HepG2 (cell line): Measurements from ENCODE around the gene MLN. TPM values are rescaled to one million over a fixed set of nuclear protein-coding genes. Genes with fewer than 3 reads are reported as not detected.

Experiments used
- FOXA3 ChIP-seq: IDR thresholded peaks from 2 replicates; pipeline ENCODE4 v1.6.1; 2016; ENCODE audit warnings: missing genetic modification reagents, missing compliant biosample characterization
- KLF13 ChIP-seq: sonication (generic); formaldehyde crosslinking; IDR thresholded peaks from 2 replicates; pipeline ENCODE4 v1.4.0; 2020; ENCODE audit warnings: mild to moderate bottlenecking, missing genetic modification reagents
- MTA1 ChIP-seq: sonication (generic); formaldehyde crosslinking; IDR thresholded peaks from 2 replicates; pipeline ENCODE4 v1.4.0; 2020; ENCODE audit warnings: missing genetic modification reagents, mild to moderate bottlenecking, borderline replicate concordance
- MTF2 ChIP-seq: sonication (generic); formaldehyde crosslinking; IDR thresholded peaks from 2 replicates; pipeline ENCODE4 v1.5.0; 2020; ENCODE audit warnings: missing genetic modification reagents, borderline replicate concordance
- PRMT3 ChIP-seq: sonication (generic); formaldehyde crosslinking; IDR thresholded peaks from 2 replicates; pipeline ENCODE4 v1.8.1; 2022; ENCODE audit warnings: low read depth, mild to moderate bottlenecking, moderate library complexity, missing genetic modification reagents, borderline replicate concordance
- TARDBP ChIP-seq: sonication (generic); formaldehyde crosslinking; IDR thresholded peaks from 2 replicates; pipeline ENCODE4 v1.8.0; 2022; ENCODE audit warnings: mild to moderate bottlenecking, missing genetic modification reagents
- ZFP36 ChIP-seq: fragments of 150-350 bp; IDR thresholded peaks from 2 replicates; pipeline ENCODE4 v1.6.1; 2018; ENCODE audit warnings: borderline replicate concordance, low read length, low read depth; ENCODE audit not compliant: partially characterized antibody
- ZFY ChIP-seq: sonication (generic); formaldehyde crosslinking; IDR thresholded peaks from 2 replicates; pipeline ENCODE4 v1.4.0; 2020; ENCODE audit warnings: missing genetic modification reagents
- ZFYVE20 ChIP-seq: sonication (generic); formaldehyde crosslinking; IDR thresholded peaks from 2 replicates; pipeline ENCODE4 v1.8.0; 2023; ENCODE audit warnings: low read depth, mild to moderate bottlenecking, moderate library complexity, missing genetic modification reagents, borderline replicate concordance
- ZNF614 ChIP-seq: IDR thresholded peaks from 2 replicates; pipeline ENCODE4 v1.6.1; 2018; ENCODE audit warnings: missing biosample characterization, missing genetic modification reagents, inconsistent platforms, borderline replicate concordance
- polyA plus RNA-seq, 8 experiments: library from polyadenylated mRNA; depleted of rRNA in 3 of 8; stranded (reverse) in 7 of 8; unstranded in 1 of 8; fragments of >200 nt; fragmentation: Illumina TruSeq in 4 of 8; extraction: Trizol in 4 of 8; gene quantifications; 2 replicates each; pipeline versions ENCODE4 v1.2.1 to v1.2.3, GENCODE V29; 2011 to 2016; ENCODE audit warnings: low read depth in 4 of 8, missing spikeins in 1 of 8, mixed read lengths in 1 of 8; ENCODE audit not compliant: insufficient read depth in 1 of 8
- total RNA-seq, 5 experiments: library from RNA; depleted of rRNA; stranded (reverse); fragments of >200 nt; fragmentation: Illumina TruSeq; extraction: Trizol; gene quantifications; 2 replicates each; pipeline ENCODE4 v1.2.3, GENCODE V29; 2016; ENCODE audit warnings: low read depth in 1 of 5
- TF ChIP-seq, protein P1 (sequence below): sonication (generic); formaldehyde crosslinking; IDR thresholded peaks from 2 replicates; pipeline ENCODE4 v1.5.1; 2020; ENCODE audit warnings: mild to moderate bottlenecking, missing genetic modification reagents
- TF ChIP-seq, protein P2 (sequence below): sonication (generic); formaldehyde crosslinking; conservative IDR thresholded peaks from 2 replicates; pipeline ENCODE4 v1.4.0; 2020; ENCODE audit warnings: missing genetic modification reagents
- TF ChIP-seq, protein P3 (sequence below): sonication (generic); formaldehyde crosslinking; IDR thresholded peaks from 2 replicates; pipeline ENCODE4 v1.4.0; 2020; ENCODE audit warnings: missing genetic modification reagents, borderline replicate concordance
- TF ChIP-seq, protein P4 (sequence below): sonication (generic); formaldehyde crosslinking; IDR thresholded peaks from 2 replicates; pipeline ENCODE4 v1.8.0; 2022; ENCODE audit warnings: mild to moderate bottlenecking, missing genetic modification reagents, moderate library complexity
- TF ChIP-seq, protein P5 (sequence below): sonication (generic); formaldehyde crosslinking; IDR thresholded peaks from 2 replicates; pipeline ENCODE4 v1.4.0; 2020; ENCODE audit warnings: missing genetic modification reagents

The MLN gene
- total and polyA plus RNA-seq, 2 of the 13 experiments (the other 11 are each of a cell fraction or from before 2014, with no cell fraction given), result not detected

DNA sequence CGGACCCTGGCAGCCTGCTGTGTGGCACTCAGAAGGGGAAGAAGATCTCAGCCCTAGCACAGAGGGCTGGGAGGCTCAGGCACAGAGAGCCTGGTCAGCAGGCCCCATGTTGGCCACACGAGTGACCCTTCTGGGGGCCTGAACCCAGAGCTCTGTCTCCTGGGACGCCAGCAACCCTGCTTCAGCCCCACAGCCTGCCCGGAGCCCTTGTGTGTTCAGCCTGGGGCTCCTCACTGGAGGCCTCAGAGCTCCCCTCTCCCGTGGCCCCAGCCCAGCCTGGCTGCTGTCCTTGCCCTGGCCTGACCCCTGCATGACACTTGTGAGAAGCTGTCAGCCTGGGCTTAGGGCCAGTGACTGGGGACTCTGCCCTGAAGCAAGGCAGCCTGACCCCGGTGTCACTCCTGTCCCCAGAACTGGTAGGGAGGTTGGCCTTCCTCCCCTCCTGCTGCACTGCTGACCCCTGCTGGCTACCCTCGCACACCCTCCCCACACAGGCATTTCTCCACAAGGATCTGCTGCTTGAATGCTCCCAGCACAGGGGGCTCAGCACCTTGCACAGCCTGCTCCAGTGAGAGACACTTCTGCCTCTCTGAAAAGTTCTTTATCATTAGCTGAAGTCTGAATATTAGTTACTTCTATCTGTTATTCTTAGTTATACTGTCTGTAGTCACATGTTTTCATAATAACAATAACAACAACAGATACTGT, 41.7 kb downstream of the MLN start (continued):
- TF ChIP-seq, protein P1, sequence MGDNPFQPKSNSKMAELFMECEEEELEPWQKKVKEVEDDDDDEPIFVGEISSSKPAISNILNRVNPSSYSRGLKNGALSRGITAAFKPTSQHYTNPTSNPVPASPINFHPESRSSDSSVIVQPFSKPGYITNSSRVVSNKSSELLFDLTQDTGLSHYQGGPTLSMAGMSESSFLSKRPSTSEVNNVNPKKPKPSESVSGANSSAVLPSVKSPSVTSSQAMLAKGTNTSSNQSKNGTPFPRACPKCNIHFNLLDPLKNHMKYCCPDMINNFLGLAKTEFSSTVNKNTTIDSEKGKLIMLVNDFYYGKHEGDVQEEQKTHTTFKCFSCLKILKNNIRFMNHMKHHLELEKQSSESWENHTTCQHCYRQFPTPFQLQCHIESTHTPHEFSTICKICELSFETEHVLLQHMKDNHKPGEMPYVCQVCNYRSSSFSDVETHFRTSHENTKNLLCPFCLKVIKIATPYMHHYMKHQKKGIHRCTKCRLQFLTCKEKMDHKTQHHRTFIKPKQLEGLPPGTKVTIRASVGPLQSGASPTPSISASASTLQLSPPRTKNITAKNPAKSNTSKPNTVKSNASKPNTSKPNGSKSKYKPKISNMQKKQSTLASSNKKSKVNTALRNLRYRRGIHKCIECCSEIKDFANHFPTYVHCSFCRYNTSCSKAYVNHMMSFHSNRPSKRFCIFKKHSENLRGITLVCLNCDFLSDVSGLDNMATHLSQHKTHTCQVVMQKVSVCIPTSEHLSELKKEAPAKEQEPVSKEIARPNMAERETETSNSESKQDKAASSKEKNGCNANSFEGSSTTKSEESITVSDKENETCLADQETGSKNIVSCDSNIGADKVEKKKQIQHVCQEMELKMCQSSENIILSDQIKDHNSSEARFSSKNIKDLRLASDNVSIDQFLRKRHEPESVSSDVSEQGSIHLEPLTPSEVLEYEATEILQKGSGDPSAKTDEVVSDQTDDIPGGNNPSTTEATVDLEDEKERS, result peak; percentile 94
- TF ChIP-seq PRMT3 (CRISPR knock-in tag), result no peak
- TF ChIP-seq KLF13, result peak; percentile 83; the same call in 1 of the 2 replicates
- peak; percentile 63; the same call in 1 of the 2 replicates for TF ChIP-seq MTF2
- TF ChIP-seq TARDBP, result peak; percentile 94
- TF ChIP-seq, protein P2, sequence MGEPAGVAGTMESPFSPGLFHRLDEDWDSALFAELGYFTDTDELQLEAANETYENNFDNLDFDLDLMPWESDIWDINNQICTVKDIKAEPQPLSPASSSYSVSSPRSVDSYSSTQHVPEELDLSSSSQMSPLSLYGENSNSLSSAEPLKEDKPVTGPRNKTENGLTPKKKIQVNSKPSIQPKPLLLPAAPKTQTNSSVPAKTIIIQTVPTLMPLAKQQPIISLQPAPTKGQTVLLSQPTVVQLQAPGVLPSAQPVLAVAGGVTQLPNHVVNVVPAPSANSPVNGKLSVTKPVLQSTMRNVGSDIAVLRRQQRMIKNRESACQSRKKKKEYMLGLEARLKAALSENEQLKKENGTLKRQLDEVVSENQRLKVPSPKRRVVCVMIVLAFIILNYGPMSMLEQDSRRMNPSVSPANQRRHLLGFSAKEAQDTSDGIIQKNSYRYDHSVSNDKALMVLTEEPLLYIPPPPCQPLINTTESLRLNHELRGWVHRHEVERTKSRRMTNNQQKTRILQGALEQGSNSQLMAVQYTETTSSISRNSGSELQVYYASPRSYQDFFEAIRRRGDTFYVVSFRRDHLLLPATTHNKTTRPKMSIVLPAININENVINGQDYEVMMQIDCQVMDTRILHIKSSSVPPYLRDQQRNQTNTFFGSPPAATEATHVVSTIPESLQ (CRISPR knock-in tag), result no peak
- TF ChIP-seq ZNF614 (CRISPR knock-in tag), result peak; percentile 76; the same call in 1 of the 2 replicates
- TF ChIP-seq MTA1 (CRISPR knock-in tag), result peak; percentile 99
- TF ChIP-seq, protein P3, sequence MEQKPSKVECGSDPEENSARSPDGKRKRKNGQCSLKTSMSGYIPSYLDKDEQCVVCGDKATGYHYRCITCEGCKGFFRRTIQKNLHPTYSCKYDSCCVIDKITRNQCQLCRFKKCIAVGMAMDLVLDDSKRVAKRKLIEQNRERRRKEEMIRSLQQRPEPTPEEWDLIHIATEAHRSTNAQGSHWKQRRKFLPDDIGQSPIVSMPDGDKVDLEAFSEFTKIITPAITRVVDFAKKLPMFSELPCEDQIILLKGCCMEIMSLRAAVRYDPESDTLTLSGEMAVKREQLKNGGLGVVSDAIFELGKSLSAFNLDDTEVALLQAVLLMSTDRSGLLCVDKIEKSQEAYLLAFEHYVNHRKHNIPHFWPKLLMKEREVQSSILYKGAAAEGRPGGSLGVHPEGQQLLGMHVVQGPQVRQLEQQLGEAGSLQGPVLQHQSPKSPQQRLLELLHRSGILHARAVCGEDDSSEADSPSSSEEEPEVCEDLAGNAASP, result peak; percentile 100
- no peak for TF ChIP-seq ZFYVE20 (CRISPR knock-in tag)
- TF ChIP-seq, protein P4, sequence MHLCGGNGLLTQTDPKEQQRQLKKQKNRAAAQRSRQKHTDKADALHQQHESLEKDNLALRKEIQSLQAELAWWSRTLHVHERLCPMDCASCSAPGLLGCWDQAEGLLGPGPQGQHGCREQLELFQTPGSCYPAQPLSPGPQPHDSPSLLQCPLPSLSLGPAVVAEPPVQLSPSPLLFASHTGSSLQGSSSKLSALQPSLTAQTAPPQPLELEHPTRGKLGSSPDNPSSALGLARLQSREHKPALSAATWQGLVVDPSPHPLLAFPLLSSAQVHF (CRISPR knock-in tag), result no peak
- peak; percentile 75 for TF ChIP-seq FOXA3 (CRISPR knock-in tag)
- peak; percentile 86 for TF ChIP-seq ZFP36
- peak; percentile 59 for TF ChIP-seq ZFY (CRISPR knock-in tag)
- TF ChIP-seq, protein P5, sequence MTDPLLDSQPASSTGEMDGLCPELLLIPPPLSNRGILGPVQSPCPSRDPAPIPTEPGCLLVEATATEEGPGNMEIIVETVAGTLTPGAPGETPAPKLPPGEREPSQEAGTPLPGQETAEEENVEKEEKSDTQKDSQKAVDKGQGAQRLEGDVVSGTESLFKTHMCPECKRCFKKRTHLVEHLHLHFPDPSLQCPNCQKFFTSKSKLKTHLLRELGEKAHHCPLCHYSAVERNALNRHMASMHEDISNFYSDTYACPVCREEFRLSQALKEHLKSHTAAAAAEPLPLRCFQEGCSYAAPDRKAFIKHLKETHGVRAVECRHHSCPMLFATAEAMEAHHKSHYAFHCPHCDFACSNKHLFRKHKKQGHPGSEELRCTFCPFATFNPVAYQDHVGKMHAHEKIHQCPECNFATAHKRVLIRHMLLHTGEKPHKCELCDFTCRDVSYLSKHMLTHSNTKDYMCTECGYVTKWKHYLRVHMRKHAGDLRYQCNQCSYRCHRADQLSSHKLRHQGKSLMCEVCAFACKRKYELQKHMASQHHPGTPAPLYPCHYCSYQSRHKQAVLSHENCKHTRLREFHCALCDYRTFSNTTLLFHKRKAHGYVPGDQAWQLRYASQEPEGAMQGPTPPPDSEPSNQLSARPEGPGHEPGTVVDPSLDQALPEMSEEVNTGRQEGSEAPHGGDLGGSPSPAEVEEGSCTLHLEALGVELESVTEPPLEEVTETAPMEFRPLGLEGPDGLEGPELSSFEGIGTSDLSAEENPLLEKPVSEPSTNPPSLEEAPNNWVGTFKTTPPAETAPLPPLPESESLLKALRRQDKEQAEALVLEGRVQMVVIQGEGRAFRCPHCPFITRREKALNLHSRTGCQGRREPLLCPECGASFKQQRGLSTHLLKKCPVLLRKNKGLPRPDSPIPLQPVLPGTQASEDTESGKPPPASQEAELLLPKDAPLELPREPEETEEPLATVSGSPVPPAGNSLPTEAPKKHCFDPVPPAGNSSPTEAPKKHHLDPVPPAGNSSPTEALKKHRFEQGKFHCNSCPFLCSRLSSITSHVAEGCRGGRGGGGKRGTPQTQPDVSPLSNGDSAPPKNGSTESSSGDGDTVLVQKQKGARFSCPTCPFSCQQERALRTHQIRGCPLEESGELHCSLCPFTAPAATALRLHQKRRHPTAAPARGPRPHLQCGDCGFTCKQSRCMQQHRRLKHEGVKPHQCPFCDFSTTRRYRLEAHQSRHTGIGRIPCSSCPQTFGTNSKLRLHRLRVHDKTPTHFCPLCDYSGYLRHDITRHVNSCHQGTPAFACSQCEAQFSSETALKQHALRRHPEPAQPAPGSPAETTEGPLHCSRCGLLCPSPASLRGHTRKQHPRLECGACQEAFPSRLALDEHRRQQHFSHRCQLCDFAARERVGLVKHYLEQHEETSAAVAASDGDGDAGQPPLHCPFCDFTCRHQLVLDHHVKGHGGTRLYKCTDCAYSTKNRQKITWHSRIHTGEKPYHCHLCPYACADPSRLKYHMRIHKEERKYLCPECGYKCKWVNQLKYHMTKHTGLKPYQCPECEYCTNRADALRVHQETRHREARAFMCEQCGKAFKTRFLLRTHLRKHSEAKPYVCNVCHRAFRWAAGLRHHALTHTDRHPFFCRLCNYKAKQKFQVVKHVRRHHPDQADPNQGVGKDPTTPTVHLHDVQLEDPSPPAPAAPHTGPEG (CRISPR knock-in tag), result peak; percentile 59; the same call in 1 of the 2 replicates
